ENCODE measurements around the gene POLD1.
A peak's percentile ranks its signal among the peaks of the same experiment; 100 is the strongest.
"Not testable (repeated sequence)": the region's sequence is repeated elsewhere in the genome, so short reads cannot be mapped to it uniquely, and the experiment has no call there.

The POLD1 gene

GRCh38 chr19:50365434-50366306, 18.5 kb upstream of the POLD1 start, which contains the start of gene NAPSA:
Gene NAPSA, minus strand, starts transcription at chr19:50365639. Its CDS starts 18 bp downstream, at chr19:50365621.
- no peak for DNase-seq

GRCh38 chr19:50368649-50369570, 15.2 kb upstream of the POLD1 start:
- peak; percentile 81 to 82 for DNase-seq

- DNase-seq = no peak
These were observed 12.2 kb upstream of the POLD1 start for GRCh38 chr19:50371914-50372475.

- peak; percentile 97 for DNase-seq
These were observed 7.7 kb upstream of the POLD1 start, which contains the start of gene NR1H2 for GRCh38 chr19:50376166-50377050. Gene NR1H2, plus strand, starts transcription at chr19:50376457. Its CDS starts 1,149 bp downstream, at chr19:50377606.

GRCh38 chr19:50377051-50377461, 7.1 kb upstream of the POLD1 start:
- DNase-seq = peak; percentile 68 to 72

GRCh38 chr19:50377517-50377916, 6.6 kb upstream of the POLD1 start:
- no peak for DNase-seq

- no peak for DNase-seq
These were observed 5.8 kb upstream of the POLD1 start for GRCh38 chr19:50378169-50378862.

- DNase-seq = no peak
These were observed 5.3 kb upstream of the POLD1 start for GRCh38 chr19:50378863-50379236.

- no peak for DNase-seq
These were observed 4.5 kb upstream of the POLD1 start for GRCh38 chr19:50379602-50380001.

GRCh38 chr19:50380137-50380536, 4.0 kb upstream of the POLD1 start:
- DNase-seq = no peak

- no peak for DNase-seq
These were observed 3.4 kb upstream of the POLD1 start for GRCh38 chr19:50380751-50381151.

- no peak for DNase-seq
These were observed 2.0 kb upstream of the POLD1 start for GRCh38 chr19:50381881-50382729.

GRCh38 chr19:50383001-50383851, 921 bp upstream of the POLD1 start:
- no peak for DNase-seq

- no peak for DNase-seq
These were observed 763 bp downstream of the POLD1 start for GRCh38 chr19:50384685-50385535.

GRCh38 chr19:50387176-50387867, 3.2 kb downstream of the POLD1 start:
- peak in 1 of 2 donors; percentile 56 for DNase-seq

GRCh38 chr19:50387868-50388245, 3.7 kb downstream of the POLD1 start:
- no peak for DNase-seq

- not testable (repeated sequence) for DNase-seq
These were observed 6.1 kb downstream of the POLD1 start for GRCh38 chr19:50390295-50390694.

GRCh38 chr19:50390952-50391351, 6.8 kb downstream of the POLD1 start:
- not testable (repeated sequence) for DNase-seq

Measured in CD4-positive, alpha-beta T cell treated with Interleukin-1 beta for 1 hour (primary cell).